Endothelial cell of umbilical vein (primary cell): ENCODE results near the gene MAP4K5. TPM values are rescaled to one million over a fixed set of nuclear protein-coding genes. Genes with fewer than 3 reads are reported as not detected.

Experiments used
- BruUV-seq: library from RNA; stranded (reverse); fragments of 400-500 nt; replicated peaks from 2 replicates; lab custom pipeline; 2021; lab: Mats Ljungman, UMichigan
- CTCF ChIA-PET: fragments of 300-600, 350-600 bp; sonication (Branson Sonifier 250); formaldehyde crosslinking; loops from one replicate; lab custom pipeline; 2021; ENCODE audit warnings: antibody characterized with exemption, inconsistent platforms; lab: Charles Lee
- POLR2A ChIA-PET: fragments of 300-600, 350-600 bp; sonication (Branson Sonifier 250); formaldehyde crosslinking; loops from one replicate; lab custom pipeline; 2021; ENCODE audit warnings: antibody characterized with exemption, inconsistent platforms; lab: Charles Lee
- DNase-seq: peaks from one replicate; pipeline ENCODE4 v3.0.0-alpha.2; 2011; ENCODE audit warnings: low read depth, low spot score
- FAIRE-seq: peaks from 2 replicates; lab custom pipeline; 2011; peaks lifted over from hg19 to GRCh38; lab: Jason Lieb, UNC
- H2AFZ ChIP-seq: 2 replicates; pipeline ENCODE4 v1.6.0; 2012; ENCODE audit warnings: low read depth, low read length, control low read depth, inconsistent platforms
- H3K27ac ChIP-seq: 2 replicates; pipeline ENCODE4 v1.5.1; 2011; ENCODE audit warnings: low read depth, mild to moderate bottlenecking, control low read depth, low read length, moderate library complexity; ENCODE audit not compliant: insufficient read depth
- H3K27me3 ChIP-seq, 2 experiments: 2 replicates each; pipeline versions ENCODE4 v1.6.0 to v1.6.1; 2011; ENCODE audit warnings: low read length in 2 of 2, mixed read lengths in 1 of 2; ENCODE audit not compliant: control insufficient read depth in 2 of 2, insufficient read depth in 2 of 2
- H3K36me3 ChIP-seq, 2 experiments: 2 replicates in 1 of 2; 3 replicates in 1 of 2; pipeline ENCODE4 v1.5.1; 2011; ENCODE audit warnings: low read length in 2 of 2, mild to moderate bottlenecking in 1 of 2, moderate library complexity in 1 of 2; ENCODE audit not compliant: control insufficient read depth in 2 of 2, insufficient read depth in 2 of 2; ENCODE audit errors: extremely low read depth in 1 of 2
- H3K4me1 ChIP-seq: 3 replicates; pipeline ENCODE4 v1.5.1; 2011; ENCODE audit warnings: mild to moderate bottlenecking, low read length; ENCODE audit not compliant: control insufficient read depth, insufficient read depth; ENCODE audit errors: extremely low read depth
- H3K4me2 ChIP-seq: 2 replicates; pipeline ENCODE4 v1.6.1; 2011; ENCODE audit warnings: low read length, control low read depth, mixed read lengths; ENCODE audit not compliant: insufficient read depth
- H3K4me3 ChIP-seq, 3 experiments: fragments of 200-600 bp in 1 of 3; sonication (generic), shearing (Covaris generic) in 1 of 3; replicated peaks in 1 of 3; 2 replicates each; pipeline ENCODE4 v1.5.1; 2011 to 2016; ENCODE audit warnings: control low read depth in 3 of 3, low read length in 3 of 3, mild to moderate bottlenecking in 2 of 3, inconsistent platforms in 1 of 3, low read depth in 1 of 3, moderate library complexity in 1 of 3; ENCODE audit not compliant: insufficient read depth in 1 of 3
- H3K79me2 ChIP-seq: 2 replicates; pipeline ENCODE4 v1.6.0; 2012; ENCODE audit warnings: low read length, inconsistent platforms; ENCODE audit not compliant: control insufficient read depth, insufficient read depth
- H3K9ac ChIP-seq: replicated peaks from 2 replicates; pipeline ENCODE3; 2011; ENCODE audit warnings: low read length, control low read depth; ENCODE audit not compliant: insufficient read depth; ENCODE audit errors: extremely low read depth
- H3K9me1 ChIP-seq: replicated peaks from 3 replicates; pipeline ENCODE4 v1.6.0; 2011; ENCODE audit warnings: mild to moderate bottlenecking, low read length; ENCODE audit not compliant: control insufficient read depth, insufficient read depth; ENCODE audit errors: extremely low read depth
- H3K9me3 ChIP-seq: replicated peaks from 2 replicates; pipeline ENCODE4 v1.5.1; 2012; ENCODE audit warnings: low read length, inconsistent platforms; ENCODE audit not compliant: control insufficient read depth, insufficient read depth
- H4K20me1 ChIP-seq: replicated peaks from 2 replicates; pipeline ENCODE3; 2011; ENCODE audit warnings: mild to moderate bottlenecking, low read length; ENCODE audit not compliant: control insufficient read depth, insufficient read depth; ENCODE audit errors: extremely low read depth
- EZH2 ChIP-seq: IDR thresholded peaks from 2 replicates; pipeline ENCODE4 v1.6.1; 2012; ENCODE audit warnings: borderline replicate concordance, low read depth, mild to moderate bottlenecking, moderate library complexity, low read length, inconsistent platforms; ENCODE audit not compliant: severe bottlenecking
- FOS ChIP-seq: IDR thresholded peaks from 2 replicates; pipeline ENCODE4 v1.6.1; 2011; ENCODE audit warnings: mild to moderate bottlenecking, low read length, moderate library complexity, borderline replicate concordance; ENCODE audit not compliant: insufficient read depth
- GATA2 ChIP-seq: IDR thresholded peaks from 2 replicates; pipeline ENCODE4 v1.7.0; 2011; ENCODE audit warnings: low read depth, mild to moderate bottlenecking, moderate library complexity, mixed read lengths, low read length; ENCODE audit not compliant: insufficient read length, insufficient read depth
- JUN ChIP-seq: IDR thresholded peaks from 2 replicates; pipeline ENCODE4 v1.6.1; 2011; ENCODE audit warnings: borderline replicate concordance, low read depth; ENCODE audit not compliant: insufficient read length, insufficient read depth
- MAX ChIP-seq: IDR thresholded peaks from 2 replicates; pipeline ENCODE4 v1.6.1; 2011; ENCODE audit not compliant: insufficient read depth, insufficient read length
- MYC ChIP-seq: IDR thresholded peaks from one replicate; pipeline ENCODE4 v1.6.1; 2011; ENCODE audit warnings: mild to moderate bottlenecking, low read depth, low read length
- POLR2A ChIP-seq: IDR thresholded peaks from 2 replicates; pipeline ENCODE4 v1.6.1; 2012; ENCODE audit warnings: low read depth, mild to moderate bottlenecking, control low read depth, low read length
- POLR2AphosphoS5 ChIP-seq: IDR thresholded peaks from 2 replicates; pipeline ENCODE4 v1.6.1; 2012; ENCODE audit warnings: low read depth, mild to moderate bottlenecking, control low read depth, low read length, moderate library complexity; ENCODE audit not compliant: insufficient read depth
- dilution Hi-C: fragments of 300-500 bp; cut with MboI; formaldehyde crosslinking; loops from one replicate; pipeline ENCODE4 v1.15.0; 2019; ENCODE audit warnings: low sequenced_read_pairs; ENCODE audit not compliant: extremely low pct_ligation_motif_present
- intact Hi-C: fragments of 100-400 bp; cut with micrococcal nuclease; formaldehyde crosslinking; loops from one replicate; pipeline ENCODE4 v1.10.0; 2022
- polyA plus RNA-seq, 4 experiments: library from polyadenylated mRNA; depleted of rRNA in 3 of 4; stranded (reverse) in 3 of 4; unstranded in 1 of 4; fragments of >200 nt; gene quantifications; 2 replicates each; pipeline versions ENCODE4 v1.2.1 to v1.2.3, GENCODE V29; 2011 to 2012; ENCODE audit warnings: missing spikeins in 1 of 4
- total RNA-seq: library from RNA; stranded (reverse); gene quantifications from 2 replicates; pipeline ENCODE4 v1.2.3, GENCODE V29; 2021
- TF ChIP-seq, protein P1 (sequence below), 2 donors: IDR thresholded peaks; 1 replicate in 1 of 2; 2 replicates in 1 of 2; pipeline ENCODE4 v1.5.1; 2011; ENCODE audit warnings: low read length in 2 of 2, mild to moderate bottlenecking in 2 of 2, moderate library complexity in 2 of 2, control low read depth in 1 of 2, inconsistent platforms in 1 of 2, low read depth in 1 of 2; ENCODE audit not compliant: insufficient read depth in 1 of 2; ENCODE audit errors: extremely low read depth in 1 of 2

The MAP4K5 gene
- total and polyA plus RNA-seq, 2 donors (not counting 3 experiments of a cell fraction or from before 2014, with no cell fraction given), result 17.4 to 73.7 TPM

DNA sequence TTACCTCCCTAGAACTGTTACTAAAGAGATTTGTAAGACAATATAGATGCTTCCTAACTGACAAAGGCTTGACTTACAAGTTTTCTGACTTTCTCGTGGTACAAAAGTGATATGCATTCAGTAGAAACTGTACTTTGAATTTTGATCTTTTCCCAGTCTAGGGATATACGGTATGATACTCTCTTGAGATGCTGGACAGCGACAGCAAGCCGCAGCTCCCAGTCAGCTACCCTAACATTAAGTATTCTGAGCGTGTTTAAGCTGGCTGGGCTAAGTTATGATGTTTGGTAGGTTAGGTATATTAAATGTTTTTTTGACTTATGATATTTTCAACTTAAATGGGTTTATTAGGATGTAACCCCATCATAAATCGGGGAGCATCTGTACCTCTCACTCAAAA lies 80.5 kb downstream of the MAP4K5 start:
- Histone ChIP-seq H4K20me1 (no peaks in the 10 kb centered on the region), H3K27me3 (no peaks in the 10 kb centered on the region), H3K9me3 (no peaks in the 10 kb centered on the region), H3K4me3 (no peak overlapping the region), H3K27ac (no peak overlapping the region), H3K9ac (no peak overlapping the region), H3K4me2 (no peak overlapping the region), H3K9me1 (no peaks in the 10 kb centered on the region), H3K4me1 (peaks cover 13% of the 10 kb centered on the region), H2AFZ (no peak overlapping the region), H3K79me2 (no peaks in the 10 kb centered on the region), H3K36me3 (peaks cover 2 to 15% of the 10 kb centered on the region in 2 experiments)
- no TSS peak for BruUV-seq
- intact Hi-C loops (no loop called here), dilution Hi-C loops (no loop called here)
- ChIA-PET POLR2A (no interaction called here), CTCF (interaction anchor here (1.1 kb wide), 1 partner anchor 131 kb away, joined by 4 read pairs; no protein-coding TSS in a partner anchor)
- TF ChIP-seq GATA2 (no peak), FOS (no peak), JUN (no peak), POLR2A (no peak), POLR2AphosphoS5 (no peak), EZH2 (no peak), MAX (no peak), MYC (no peak)
- TF ChIP-seq, protein P1, sequence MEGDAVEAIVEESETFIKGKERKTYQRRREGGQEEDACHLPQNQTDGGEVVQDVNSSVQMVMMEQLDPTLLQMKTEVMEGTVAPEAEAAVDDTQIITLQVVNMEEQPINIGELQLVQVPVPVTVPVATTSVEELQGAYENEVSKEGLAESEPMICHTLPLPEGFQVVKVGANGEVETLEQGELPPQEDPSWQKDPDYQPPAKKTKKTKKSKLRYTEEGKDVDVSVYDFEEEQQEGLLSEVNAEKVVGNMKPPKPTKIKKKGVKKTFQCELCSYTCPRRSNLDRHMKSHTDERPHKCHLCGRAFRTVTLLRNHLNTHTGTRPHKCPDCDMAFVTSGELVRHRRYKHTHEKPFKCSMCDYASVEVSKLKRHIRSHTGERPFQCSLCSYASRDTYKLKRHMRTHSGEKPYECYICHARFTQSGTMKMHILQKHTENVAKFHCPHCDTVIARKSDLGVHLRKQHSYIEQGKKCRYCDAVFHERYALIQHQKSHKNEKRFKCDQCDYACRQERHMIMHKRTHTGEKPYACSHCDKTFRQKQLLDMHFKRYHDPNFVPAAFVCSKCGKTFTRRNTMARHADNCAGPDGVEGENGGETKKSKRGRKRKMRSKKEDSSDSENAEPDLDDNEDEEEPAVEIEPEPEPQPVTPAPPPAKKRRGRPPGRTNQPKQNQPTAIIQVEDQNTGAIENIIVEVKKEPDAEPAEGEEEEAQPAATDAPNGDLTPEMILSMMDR (IDR thresholded peaks at IDR 0.05; ENCODE audit: extremely low read depth in 1 of 2, insufficient read depth in 1 of 2, low read depth in 1 of 2, low read length in 2 of 2), result no peak
- no peak for FAIRE-seq
- no peak for DNase-seq
